SK-N-MC (cell line): Measurements from ENCODE around the gene SLC27A1.

Source experiments
- EZH2 ChIP-seq: fragments of 200-600 bp; sonication (generic); IDR thresholded peaks from one replicate; pipeline ENCODE4 v1.6.1; 2017; ENCODE audit warnings: antibody characterized with exemption
- FOXP2 ChIP-seq: optimal IDR thresholded peaks from 2 replicates; pipeline ENCODE3; 2011; ENCODE audit warnings: mild to moderate bottlenecking, moderate library complexity; ENCODE audit not compliant: insufficient read depth; ENCODE audit errors: extremely low read length, control extremely low read depth
- POLR2AphosphoS5 ChIP-seq: IDR thresholded peaks from 2 replicates; pipeline ENCODE4 v1.6.1; 2012; ENCODE audit warnings: mild to moderate bottlenecking, low read depth, low read length, borderline replicate concordance

GRCh38 chr19:17469092-17469480 is 1.2 kb upstream of the SLC27A1 start:
- no peak for TF ChIP-seq POLR2AphosphoS5
- TF ChIP-seq EZH2, result no peak
- no peak for TF ChIP-seq FOXP2
